Prostate gland (tissue), 2 donors: ENCODE results near the gene EHMT2. TPM values are rescaled to one million over a fixed set of nuclear protein-coding genes. Genes with fewer than 3 reads are reported as not detected.

Source experiments
- DNase-seq: peaks from one replicate; pipeline ENCODE4 v3.0.0-alpha.2; 2019; ENCODE audit warnings: low spot score
- H3K27ac ChIP-seq, 2 donors: fragments of 200-600 bp; sonication (generic); 2 replicates each; pipeline ENCODE4 v1.5.1; 2017 to 2019
- H3K27me3 ChIP-seq: fragments of 200-600 bp; sonication (generic); replicated peaks from 2 replicates; pipeline ENCODE4 v1.5.1; 2019; ENCODE audit not compliant: insufficient read depth
- H3K36me3 ChIP-seq, 2 donors: fragments of 200-600 bp; sonication (generic); 1 replicate in 1 of 2; 2 replicates in 1 of 2; pipeline versions ENCODE4 v1.5.1 to v1.8.1; 2017 to 2019
- H3K4me1 ChIP-seq: fragments of 200-600 bp; sonication (generic); replicated peaks from 2 replicates; pipeline ENCODE4 v1.5.1; 2019
- H3K4me3 ChIP-seq, 2 donors: fragments of 200-600 bp; sonication (generic); 2 replicates each; pipeline ENCODE4 v1.5.1; 2017 to 2019
- H3K9me3 ChIP-seq: fragments of 200-600 bp; sonication (generic); 2 replicates; pipeline ENCODE4 v1.5.1; 2017
- CTCF ChIP-seq, 4 experiments: fragments of 200-600 bp in 2 of 4; fragments of 450-650 bp in 2 of 4; sonication (generic) in 2 of 4; IDR thresholded peaks; 1 replicate in 3 of 4; 2 replicates in 1 of 4; pipeline ENCODE4 v1.5.1; 2016 to 2019; ENCODE audit warnings: antibody characterized with exemption in 4 of 4, mild to moderate bottlenecking in 2 of 4, moderate library complexity in 2 of 4
- POLR2A ChIP-seq: fragments of 450-650 bp; IDR thresholded peaks from one replicate; pipeline ENCODE4 v1.6.1; 2016; ENCODE audit warnings: antibody characterized with exemption, mild to moderate bottlenecking
- POLR2AphosphoS5 ChIP-seq: sonication (generic); formaldehyde crosslinking; IDR thresholded peaks from one replicate; pipeline ENCODE4 v1.6.1; 2017; ENCODE audit warnings: antibody characterized with exemption
- WGBS: methylation state at CpG from one replicate; pipeline ENCODE4 v1.1.5; 2018; 5-methylcytosine and 5-hydroxymethylcytosine counted together
- intact Hi-C: fragments of 100-400 bp; cut with DNase I; formaldehyde crosslinking; loops from one replicate; pipeline ENCODE4 v1.14.2; 2022
- total RNA-seq, 2 donors: library from RNA; depleted of rRNA; stranded (reverse); fragments of >200 nt; gene quantifications; one replicate each; pipeline ENCODE4 v1.1.0, GENCODE V29; 2016

Gene EHMT2
- total RNA-seq, 2 donors from 2014 or later, result 53.6 to 92.8 TPM

GRCh38 chr6:31899215-31899614, 1.7 kb upstream of the EHMT2 start:
- Histone ChIP-seq H3K4me1 (peaks cover 5% of the 10 kb centered on the region), H3K4me3 (no peak overlapping the region), H3K9me3 (no peaks in the 10 kb centered on the region), H3K27me3 (no peaks in the 10 kb centered on the region), H3K27ac (peak overlapping the region; percentile 89 to 93), H3K36me3 (no peaks in the 10 kb centered on the region)
- intact Hi-C loops, result loop anchor here (5.0 kb wide), 2 partner anchors 172 to 278 kb away; partner anchors contain the start of genes AGPAT1, DDAH2 and RNF5
- DNase-seq, result no peak
- WGBS, result 70% methylated on average over 5 of the region's 5 CpGs
- TF ChIP-seq POLR2AphosphoS5 (no peak), POLR2A (no peak), CTCF (IDR thresholded peaks at IDR 0.05) (no peak)

GRCh38 chr6:31898383-31899011, 999 bp upstream of the EHMT2 start:
- Histone ChIP-seq H3K27me3 (no peaks in the 10 kb centered on the region), H3K4me1 (peaks cover 5% of the 10 kb centered on the region), H3K36me3 (no peaks in the 10 kb centered on the region), H3K9me3 (no peaks in the 10 kb centered on the region), H3K4me3 (peak overlapping the region; percentile 86 to 99), H3K27ac (peak overlapping the region; percentile 89 to 93)
- intact Hi-C loops, result loop anchor here (5.0 kb wide), 2 partner anchors 171 to 279 kb away; partner anchors contain the start of genes AGPAT1, DDAH2 and RNF5
- TF ChIP-seq CTCF (IDR thresholded peaks at IDR 0.05), result peak in 1 of 4 experiments; percentile 5
- peak; percentile 52 for TF ChIP-seq POLR2A
- peak; percentile 92 for TF ChIP-seq POLR2AphosphoS5
- 15% methylated on average over 8 of the region's 8 CpGs for WGBS
- DNase-seq, result no peak

- 0% methylated on average over 16 of the region's 62 CpGs for WGBS
- intact Hi-C loops, result loop anchor here (2.0 to 5.0 kb wide), 3 partner anchors 32 to 280 kb away; partner anchors contain the start of genes AGPAT1, DDAH2 and RNF5
- Histone ChIP-seq H3K4me1 (no peaks in the 10 kb centered on the region), H3K27ac (peak overlapping the region; percentile 81 to 93), H3K27me3 (no peaks in the 10 kb centered on the region), H3K36me3 (no peaks in the 10 kb centered on the region), H3K4me3 (peak overlapping the region; percentile 86 to 99), H3K9me3 (no peaks in the 10 kb centered on the region)
- TF ChIP-seq POLR2AphosphoS5, result no peak
- TF ChIP-seq CTCF (IDR thresholded peaks at IDR 0.05), result no peak
- no peak for TF ChIP-seq POLR2A
- no peak for DNase-seq
These were observed 464 bp downstream of the EHMT2 start for GRCh38 chr6:31896856-31897611.

GRCh38 chr6:31896493-31896855, 1.0 kb downstream of the EHMT2 start:
- H3K4me3 ChIP-seq, result peak overlapping the region; percentile 86 to 99
- no peaks in the 10 kb centered on the region for H3K9me3 ChIP-seq
- no peaks in the 10 kb centered on the region for H3K4me1 ChIP-seq
- WGBS, result 23% methylated on average over 4 of the region's 4 CpGs
- intact Hi-C loops, result loop anchor here (2.0 to 5.0 kb wide), 3 partner anchors 32 to 281 kb away; partner anchors contain the start of genes AGPAT1, DDAH2 and RNF5
- H3K27ac ChIP-seq, result peak overlapping the region; percentile 81 to 93
- no peaks in the 10 kb centered on the region for H3K27me3 ChIP-seq
- TF ChIP-seq POLR2A (no peak), CTCF (IDR thresholded peaks at IDR 0.05) (no peak), POLR2AphosphoS5 (no peak)
- no peaks in the 10 kb centered on the region for H3K36me3 ChIP-seq
- no peak for DNase-seq
